Mesenchymal stem cell (in vitro differentiated cells and primary cell): ENCODE measurements around the gene MFSD8. TPM values are rescaled to one million over a fixed set of nuclear protein-coding genes. Genes with fewer than 3 reads are reported as not detected.
A peak's percentile ranks its signal among the peaks of the same experiment; 100 is the strongest.

Experiments used
- DNase-seq: peaks from one replicate; pipeline ENCODE4 v3.0.0-alpha.2; 2013
- H2AFZ ChIP-seq: one replicate; pipeline ENCODE4 v1.6.1; 2013; ENCODE audit warnings: low read depth, mild to moderate bottlenecking, control low read depth, inconsistent platforms, low read length, moderate library complexity
- H2AK5ac ChIP-seq: 2 replicates; pipeline ENCODE4 v1.6.1; 2013; ENCODE audit warnings: low read length, moderate library complexity, mild to moderate bottlenecking, inconsistent platforms; ENCODE audit not compliant: severe bottlenecking
- H2BK120ac ChIP-seq: one replicate; pipeline ENCODE4 v1.6.1; 2013; ENCODE audit warnings: low read depth, mild to moderate bottlenecking, inconsistent platforms, low read length, moderate library complexity
- H2BK12ac ChIP-seq, 2 experiments: one replicate each; pipeline ENCODE4 v1.6.1; 2013; ENCODE audit warnings: inconsistent platforms in 2 of 2, low read length in 2 of 2, mild to moderate bottlenecking in 2 of 2, moderate library complexity in 2 of 2, control low read depth in 1 of 2
- H2BK15ac ChIP-seq: one replicate; pipeline ENCODE4 v1.6.1; 2013; ENCODE audit warnings: mild to moderate bottlenecking, low read depth, inconsistent platforms; ENCODE audit not compliant: poor library complexity, severe bottlenecking
- H2BK5ac ChIP-seq: 2 replicates; pipeline ENCODE4 v1.6.1; 2013; ENCODE audit warnings: low read depth, mild to moderate bottlenecking, low read length, control low read depth, inconsistent platforms; ENCODE audit not compliant: poor library complexity, severe bottlenecking
- H3K14ac ChIP-seq, 2 experiments: one replicate each; pipeline ENCODE4 v1.6.1; 2013; ENCODE audit warnings: inconsistent platforms in 2 of 2, low read length in 2 of 2, control low read depth in 1 of 2, mild to moderate bottlenecking in 1 of 2, moderate library complexity in 1 of 2
- H3K18ac ChIP-seq, 2 experiments: one replicate each; pipeline ENCODE4 v1.6.1; 2013; ENCODE audit warnings: inconsistent platforms in 2 of 2, low read length in 2 of 2, control low read depth in 1 of 2, low read depth in 1 of 2, mild to moderate bottlenecking in 1 of 2
- H3K23ac ChIP-seq, 2 experiments: one replicate each; pipeline ENCODE4 v1.6.1; 2013; ENCODE audit warnings: inconsistent platforms in 2 of 2, low read length in 2 of 2, mild to moderate bottlenecking in 2 of 2, moderate library complexity in 2 of 2, control low read depth in 1 of 2
- H3K27ac ChIP-seq: 2 replicates; pipeline ENCODE4 v1.5.1; 2013; ENCODE audit warnings: mild to moderate bottlenecking, moderate library complexity, low read length, control low read depth, inconsistent platforms; ENCODE audit not compliant: poor library complexity, severe bottlenecking
- H3K27me3 ChIP-seq, 2 experiments: 2 replicates each; pipeline versions ENCODE4 v1.6.1 to v1.7.0; 2013; ENCODE audit warnings: low read length in 2 of 2, mild to moderate bottlenecking in 2 of 2, moderate library complexity in 2 of 2, control low read depth in 1 of 2, inconsistent platforms in 1 of 2; ENCODE audit not compliant: control insufficient read depth in 1 of 2, insufficient read depth in 1 of 2
- H3K36me3 ChIP-seq, 2 experiments: 2 replicates each; pipeline versions ENCODE4 v1.6.1 to v1.7.0; 2013; ENCODE audit warnings: low read length in 2 of 2, control low read depth in 1 of 2, inconsistent platforms in 1 of 2, low read depth in 1 of 2, mild to moderate bottlenecking in 1 of 2; ENCODE audit not compliant: insufficient read depth in 2 of 2, control insufficient read depth in 1 of 2
- H3K4ac ChIP-seq, 2 experiments: one replicate each; pipeline ENCODE4 v1.6.1; 2013; ENCODE audit warnings: inconsistent platforms in 2 of 2, low read length in 2 of 2, mild to moderate bottlenecking in 2 of 2, moderate library complexity in 2 of 2, control low read depth in 1 of 2, low read depth in 1 of 2
- H3K4me1 ChIP-seq: 2 replicates; pipeline ENCODE4 v1.6.1; 2013; ENCODE audit warnings: low read depth, low read length, control low read depth; ENCODE audit not compliant: control insufficient read depth, insufficient read depth
- H3K4me2 ChIP-seq: 2 replicates; pipeline ENCODE4 v1.6.1; 2013; ENCODE audit warnings: low read length, mild to moderate bottlenecking, inconsistent platforms; ENCODE audit not compliant: poor library complexity, severe bottlenecking
- H3K4me3 ChIP-seq, 2 experiments: 2 replicates each; pipeline versions ENCODE4 v1.5.1 to v1.7.0; 2013; ENCODE audit warnings: low read length in 2 of 2, mild to moderate bottlenecking in 2 of 2, control low read depth in 1 of 2, low read depth in 1 of 2; ENCODE audit not compliant: insufficient read depth in 1 of 2
- H3K79me1 ChIP-seq: replicated peaks from 2 replicates; pipeline ENCODE4 v1.6.1; 2013; ENCODE audit warnings: mild to moderate bottlenecking, control low read depth, low read length, inconsistent platforms; ENCODE audit not compliant: poor library complexity, severe bottlenecking
- H3K9ac ChIP-seq: 2 replicates; pipeline ENCODE4 v1.7.0; 2013; ENCODE audit warnings: mild to moderate bottlenecking, low read length, moderate library complexity
- H3K9me3 ChIP-seq: 2 replicates; pipeline ENCODE4 v1.7.0; 2013; ENCODE audit warnings: mild to moderate bottlenecking, low read length; ENCODE audit not compliant: control insufficient read depth
- H4K8ac ChIP-seq: one replicate; pipeline ENCODE4 v1.6.1; 2013; ENCODE audit warnings: inconsistent platforms, mild to moderate bottlenecking, low read length, moderate library complexity
- H4K91ac ChIP-seq: one replicate; pipeline ENCODE4 v1.6.1; 2013; ENCODE audit warnings: mild to moderate bottlenecking, low read length, inconsistent platforms
- WGBS: methylation state at CpG from one replicate; pipeline ENCODE4 v1.1.7; 2013; ENCODE audit warnings: mixed read lengths; 5-methylcytosine and 5-hydroxymethylcytosine counted together
- polyA plus RNA-seq, 2 experiments: library from polyadenylated mRNA; stranded (reverse); fragments of 200-250 nt; gene quantifications; one replicate each; pipeline ENCODE4 v1.2.3, GENCODE V29; 2013

MFSD8 gene, protein sequence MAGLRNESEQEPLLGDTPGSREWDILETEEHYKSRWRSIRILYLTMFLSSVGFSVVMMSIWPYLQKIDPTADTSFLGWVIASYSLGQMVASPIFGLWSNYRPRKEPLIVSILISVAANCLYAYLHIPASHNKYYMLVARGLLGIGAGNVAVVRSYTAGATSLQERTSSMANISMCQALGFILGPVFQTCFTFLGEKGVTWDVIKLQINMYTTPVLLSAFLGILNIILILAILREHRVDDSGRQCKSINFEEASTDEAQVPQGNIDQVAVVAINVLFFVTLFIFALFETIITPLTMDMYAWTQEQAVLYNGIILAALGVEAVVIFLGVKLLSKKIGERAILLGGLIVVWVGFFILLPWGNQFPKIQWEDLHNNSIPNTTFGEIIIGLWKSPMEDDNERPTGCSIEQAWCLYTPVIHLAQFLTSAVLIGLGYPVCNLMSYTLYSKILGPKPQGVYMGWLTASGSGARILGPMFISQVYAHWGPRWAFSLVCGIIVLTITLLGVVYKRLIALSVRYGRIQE
- 12.9 TPM for polyA plus RNA-seq (2013, experiment 1 of 2)
- 15.0 TPM for polyA plus RNA-seq (2013, experiment 2 of 2)

DNA sequence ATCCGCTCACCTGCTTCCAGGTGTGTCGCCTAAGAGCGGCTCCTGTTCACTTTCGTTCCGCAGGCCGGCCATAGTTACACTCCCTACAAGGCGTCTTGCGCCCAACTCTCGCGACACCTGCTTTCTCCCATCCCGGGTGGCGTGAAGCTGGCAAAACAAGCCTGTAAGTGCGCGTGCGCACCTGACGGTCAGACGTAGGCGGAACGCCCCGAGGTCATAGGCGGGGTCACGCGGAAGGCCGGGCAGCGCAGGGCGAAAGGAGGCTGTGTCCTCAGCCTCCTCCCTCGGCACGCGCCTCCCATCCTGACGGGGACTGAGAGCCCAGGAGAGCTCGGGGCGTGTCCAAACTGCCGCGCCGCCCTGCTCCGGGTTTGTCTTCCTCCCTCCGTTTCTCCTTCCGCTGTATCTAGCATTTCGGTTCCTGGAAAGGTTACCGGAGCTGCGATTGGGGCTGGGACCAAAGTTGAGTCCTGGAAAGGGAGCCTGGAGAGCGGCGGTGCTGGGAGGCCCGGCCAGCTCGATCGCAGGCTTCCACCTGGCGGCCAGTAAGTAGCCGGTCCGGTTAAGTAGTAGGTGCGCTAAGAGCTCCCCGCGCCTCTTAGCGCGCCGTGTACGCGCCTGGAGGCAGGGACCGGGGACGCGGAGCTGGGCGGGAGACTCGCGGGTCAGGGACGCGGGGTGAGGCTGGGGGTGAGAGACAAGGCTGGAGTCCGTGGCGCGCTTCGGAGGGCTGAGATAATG is at the start of gene MFSD8, which contains the start of gene ABHD18:
Gene MFSD8, minus strand, starts transcription at position 112 of the 741 bp plus-strand sequence. Its CDS starts 40 bp downstream, at position 72.
Gene ABHD18, plus strand, starts transcription at position 345 of the 741 bp plus-strand sequence. CDS start 17,550 bp downstream, outside the sequence.
- Histone ChIP-seq H3K27ac (peak within 1 kb of the TSS; percentile 96), H3K9ac (peak within 1 kb of the TSS; percentile 94), H2AFZ (peak within 1 kb of the TSS; percentile 87), H2BK5ac (no peak within 1 kb of the TSS), H3K4me2 (peak within 1 kb of the TSS; percentile 70), H3K27me3 (no peaks in the 10 kb centered on the region), H3K18ac (peak within 1 kb of the TSS; percentile 76 to 84), H2BK15ac (peak within 1 kb of the TSS; percentile 91), H2BK12ac (peak within 1 kb of the TSS; percentile 19 to 21), H3K36me3 (peaks cover 0 to 7% of the 10 kb centered on the region in 2 experiments), H3K14ac (peak within 1 kb of the TSS in 1 of 2 experiments; percentile 89), H3K4me3 (peak within 1 kb of the TSS; percentile 70 to 98), H4K91ac (peak within 1 kb of the TSS; percentile 87), H3K4me1 (peaks cover 7% of the 10 kb centered on the region), H3K9me3 (no peaks in the 10 kb centered on the region), H4K8ac (peak within 1 kb of the TSS; percentile 98), H2BK120ac (peak within 1 kb of the TSS; percentile 54), H3K23ac (peak within 1 kb of the TSS in 1 of 2 experiments; percentile 34), H3K4ac (peak within 1 kb of the TSS; percentile 61 to 95), H2AK5ac (no peak within 1 kb of the TSS), H3K79me1 (peaks cover 15% of the 10 kb centered on the region)
- peak; percentile 98 for DNase-seq
- under 1% methylated on average over 67 of the region's 69 CpGs for WGBS

DNA sequence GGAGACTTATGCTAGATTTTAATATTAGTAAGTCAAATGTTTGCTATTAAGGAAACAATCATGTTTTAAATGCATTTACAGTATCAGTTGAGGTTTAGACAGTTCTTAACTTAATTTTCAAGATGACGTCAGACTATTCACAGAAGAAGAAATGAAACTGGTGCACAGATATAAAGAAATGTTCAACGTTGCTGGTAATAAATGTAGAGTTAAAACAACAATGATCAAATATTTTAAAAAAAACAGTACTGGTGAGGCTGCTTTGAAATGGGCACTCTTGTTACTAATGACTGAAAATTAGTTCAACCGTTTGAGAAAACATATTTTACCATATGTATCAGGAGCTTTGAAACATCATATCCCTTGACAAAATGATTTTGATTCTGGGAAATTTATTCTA is 44.5 kb upstream of the MFSD8 start:
- Histone ChIP-seq H3K4me1 (no peaks in the 10 kb centered on the region), H3K14ac (no peak overlapping the region), H2BK120ac (no peak overlapping the region), H2AK5ac (no peak overlapping the region), H3K27ac (no peak overlapping the region), H3K79me1 (peaks cover 3% of the 10 kb centered on the region), H3K9me3 (no peaks in the 10 kb centered on the region), H3K4ac (no peak overlapping the region), H3K36me3 (peaks cover 4 to 15% of the 10 kb centered on the region in 2 experiments), H2BK12ac (no peak overlapping the region), H3K18ac (no peak overlapping the region), H4K91ac (no peak overlapping the region), H3K4me3 (no peak overlapping the region), H3K9ac (no peak overlapping the region), H3K27me3 (no peaks in the 10 kb centered on the region), H2BK15ac (no peak overlapping the region), H2AFZ (no peak overlapping the region), H3K4me2 (no peak overlapping the region), H3K23ac (no peak overlapping the region), H4K8ac (no peak overlapping the region), H2BK5ac (no peak overlapping the region)
- no peak for DNase-seq
- no CpG with 5 or more reads among the region's 3 CpGs for WGBS

DNA sequence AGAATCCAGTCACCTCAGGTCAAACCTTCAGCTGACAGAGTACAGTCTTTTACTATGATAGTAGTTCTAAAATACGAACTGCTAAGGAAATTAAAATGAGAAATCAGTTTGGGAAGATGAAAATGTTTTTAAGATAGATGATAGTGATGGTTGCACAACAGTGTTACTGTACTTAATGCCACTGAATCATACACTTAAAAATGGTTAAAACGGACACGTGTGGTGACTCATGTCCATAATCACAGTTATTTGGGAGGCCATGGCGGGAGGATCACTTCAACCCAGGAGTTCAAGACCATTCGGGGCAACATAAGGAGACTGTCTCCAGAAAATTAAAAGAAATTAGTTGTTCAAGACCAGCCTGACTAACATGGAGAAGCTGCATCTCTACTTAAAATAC is 41.6 kb upstream of the MFSD8 start:
- WGBS = 87% methylated on average over 5 of the region's 5 CpGs

More for the DNA sequence above, 41.6 kb upstream of the MFSD8 start:
- H2BK120ac ChIP-seq = no peak overlapping the region
- DNase-seq = peak; percentile 9
- H2AK5ac ChIP-seq = no peak overlapping the region
- H2BK5ac ChIP-seq = no peak overlapping the region
- H3K23ac ChIP-seq = no peak overlapping the region
- H4K91ac ChIP-seq = no peak overlapping the region
- no peak overlapping the region for H2BK15ac ChIP-seq
- H3K9me3 ChIP-seq = no peaks in the 10 kb centered on the region
- no peaks in the 10 kb centered on the region for H3K4me1 ChIP-seq
- H3K18ac ChIP-seq = no peak overlapping the region
- no peaks in the 10 kb centered on the region for H3K27me3 ChIP-seq
- H2AFZ ChIP-seq = no peak overlapping the region
- H3K9ac ChIP-seq = no peak overlapping the region
- H3K36me3 ChIP-seq = peaks cover 0 to 4% of the 10 kb centered on the region in 2 experiments
- no peak overlapping the region for H4K8ac ChIP-seq
- no peak overlapping the region for H2BK12ac ChIP-seq
- no peak overlapping the region for H3K14ac ChIP-seq
- no peak overlapping the region for H3K27ac ChIP-seq
- peaks cover 11% of the 10 kb centered on the region for H3K79me1 ChIP-seq
- no peak overlapping the region for H3K4ac ChIP-seq
- H3K4me3 ChIP-seq = no peak overlapping the region
- no peak overlapping the region for H3K4me2 ChIP-seq
